T-helper 2 cell treated with Interferon-gamma antibody and Interleukin-4, amounts not matched to agents 100 ng/mL and 5 ng/mL, for 36 hours (primary cell): ENCODE data around the gene FAM72C. TPM values are rescaled to one million over a fixed set of nuclear protein-coding genes. Genes with fewer than 3 reads are reported as not detected.
"Not testable (repeated sequence)": the region's sequence is repeated elsewhere in the genome, so short reads cannot be mapped to it uniquely, and the experiment has no call there.

Experiments used
- intact Hi-C: fragments of 100-400 bp; cut with micrococcal nuclease; formaldehyde crosslinking; loops from one replicate; pipeline ENCODE4 v1.15.1; 2023
- total RNA-seq: library from RNA; stranded (reverse); gene quantifications from 2 replicates; pipeline ENCODE4 v1.2.3, GENCODE V29; 2022

The FAM72C gene
- 15.2 and 17.5 TPM in 2 replicates for total RNA-seq

DNA sequence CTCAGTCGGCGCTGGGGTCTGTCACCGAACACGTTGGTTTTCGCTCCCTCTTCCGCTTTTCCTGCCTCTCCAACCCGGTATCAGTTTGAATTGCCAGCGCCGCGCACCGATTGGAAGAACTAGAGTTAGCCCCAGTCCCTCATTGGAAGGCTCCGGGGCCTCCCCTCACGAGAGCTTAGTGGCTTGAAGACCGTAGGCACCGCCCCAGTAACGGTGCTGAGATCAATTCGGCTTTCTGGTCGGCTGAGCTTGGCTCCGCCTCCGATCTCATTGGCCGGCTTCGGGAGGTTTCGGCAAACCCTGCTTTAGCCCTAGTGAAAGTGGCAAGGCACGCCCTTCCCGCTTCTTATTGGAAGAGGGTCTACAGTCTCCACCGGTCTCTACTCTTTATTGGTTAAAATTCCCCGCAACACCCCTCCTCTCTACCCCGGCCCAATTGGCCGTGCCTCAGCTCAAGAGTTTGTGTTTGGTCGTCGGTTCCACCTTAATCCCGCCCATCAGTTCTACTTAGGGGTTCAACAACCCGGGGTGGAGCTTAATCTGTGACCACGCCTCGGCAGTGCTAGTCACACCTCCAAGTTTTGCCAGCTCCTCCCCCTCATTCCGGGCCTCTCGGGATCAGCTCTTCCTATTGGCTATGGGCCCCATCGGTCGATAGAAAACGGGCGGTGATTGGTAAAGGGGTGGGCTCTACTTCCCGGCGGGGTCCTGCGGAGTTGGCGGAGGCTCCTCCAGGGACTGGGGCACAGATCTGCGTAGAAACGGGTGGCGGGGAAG is at the start of gene FAM72C:
FAM72C (minus strand) TSS at position 63 of the 777 bp plus-strand sequence. CDS start 845 bp downstream, outside the sequence.
- intact Hi-C loops = not testable (repeated sequence)

- intact Hi-C loops = not testable (repeated sequence)
Observed at GRCh38 chr1:144020001-144020738, 48.4 kb upstream of the FAM72C start.

DNA sequence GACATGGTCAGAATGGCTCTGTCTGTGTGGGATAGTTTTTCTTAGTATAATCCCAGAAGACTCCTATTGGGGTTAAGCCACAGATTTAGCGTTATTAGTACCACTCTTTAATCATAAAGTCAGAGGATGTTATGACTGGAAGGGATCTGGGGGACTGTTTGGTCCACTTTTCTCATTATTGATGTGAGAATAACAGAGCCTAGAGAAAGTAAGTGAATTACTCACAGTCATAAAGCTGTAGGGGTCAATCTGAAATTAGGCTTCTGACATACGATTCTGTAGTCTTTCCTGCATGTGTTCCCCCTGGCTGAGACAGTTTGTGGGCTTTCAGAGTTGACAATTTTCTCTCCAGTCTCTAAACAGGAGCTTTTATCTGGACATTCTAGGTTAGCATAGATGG is 47.3 kb upstream of the FAM72C start:
- intact Hi-C loops = not testable (repeated sequence)

DNA sequence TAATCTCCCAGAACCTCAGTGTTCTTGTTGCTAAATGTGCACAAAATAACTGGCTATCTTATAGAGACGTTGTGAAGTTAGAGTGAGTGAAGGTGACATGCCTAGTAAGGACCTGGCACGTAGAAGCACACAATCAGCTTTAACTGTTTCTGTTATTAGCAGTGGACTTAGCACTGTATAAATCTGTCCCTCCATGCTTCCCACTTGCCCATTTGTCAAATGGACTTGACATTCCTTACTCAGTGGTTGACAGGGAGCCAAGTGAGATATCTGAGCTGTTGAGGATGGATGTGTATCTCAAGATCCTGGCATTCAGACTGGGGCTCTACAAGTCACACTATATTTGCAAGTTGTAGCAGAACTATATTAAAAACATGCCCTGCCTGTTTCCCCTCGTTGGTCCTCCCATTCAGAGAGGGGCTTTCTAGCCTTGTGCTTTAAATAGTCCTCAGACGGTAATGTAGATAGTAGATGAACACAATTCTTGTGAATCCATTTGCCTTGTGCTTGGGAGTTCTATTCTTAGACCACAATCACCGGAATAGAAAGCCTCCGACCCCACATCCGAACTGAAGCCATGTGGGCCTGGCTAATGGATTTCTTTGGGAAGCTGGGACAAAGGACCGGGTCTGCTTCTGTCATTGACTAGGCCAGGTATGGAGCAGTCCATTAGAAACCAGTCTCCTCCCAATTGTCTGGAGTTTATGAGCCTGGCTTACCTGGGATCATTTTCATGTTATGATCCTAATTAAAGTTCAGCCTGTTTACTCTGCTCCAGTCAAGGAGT is 43.6 kb upstream of the FAM72C start:
- intact Hi-C loops = not testable (repeated sequence)

DNA sequence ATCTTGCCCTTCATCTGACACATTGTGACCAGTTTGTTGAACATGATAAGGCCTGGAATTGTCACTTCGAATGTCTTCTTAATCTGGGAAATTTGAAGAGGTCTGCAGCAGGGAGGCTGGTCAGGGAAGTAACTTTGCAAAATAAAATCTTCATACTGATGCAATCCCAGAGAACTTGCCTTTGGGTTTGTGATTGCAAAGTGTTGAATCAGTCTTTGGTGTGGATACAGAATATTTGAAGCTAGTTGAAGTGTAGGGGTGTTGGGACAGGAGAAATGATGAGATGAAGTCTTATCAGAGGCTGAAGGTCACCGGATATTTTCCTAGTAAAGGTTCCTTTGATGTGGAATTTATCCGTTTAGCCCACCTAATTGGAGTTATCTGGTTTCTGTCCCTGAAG is 42.7 kb upstream of the FAM72C start:
- intact Hi-C loops = not testable (repeated sequence)

DNA sequence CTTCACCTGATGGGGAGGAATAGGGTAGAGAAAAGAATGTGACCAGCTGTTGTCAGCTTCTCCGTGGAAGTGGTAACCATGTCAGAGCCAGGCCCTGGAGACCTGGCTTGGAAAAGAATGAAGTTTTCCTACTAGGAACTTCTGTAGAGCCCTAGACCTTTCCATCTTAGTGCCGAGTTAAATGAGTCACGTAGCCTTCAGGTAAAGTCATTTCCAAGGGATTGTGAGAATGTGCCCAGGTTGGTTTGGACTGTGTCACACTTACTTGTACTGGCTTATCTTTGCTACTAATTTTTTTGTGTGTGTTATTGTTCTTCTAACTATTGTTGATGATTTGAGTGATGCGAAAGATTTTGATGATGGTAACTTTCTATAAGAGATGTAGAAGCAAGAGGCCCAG is 42.3 kb upstream of the FAM72C start:
- intact Hi-C loops = not testable (repeated sequence)

DNA sequence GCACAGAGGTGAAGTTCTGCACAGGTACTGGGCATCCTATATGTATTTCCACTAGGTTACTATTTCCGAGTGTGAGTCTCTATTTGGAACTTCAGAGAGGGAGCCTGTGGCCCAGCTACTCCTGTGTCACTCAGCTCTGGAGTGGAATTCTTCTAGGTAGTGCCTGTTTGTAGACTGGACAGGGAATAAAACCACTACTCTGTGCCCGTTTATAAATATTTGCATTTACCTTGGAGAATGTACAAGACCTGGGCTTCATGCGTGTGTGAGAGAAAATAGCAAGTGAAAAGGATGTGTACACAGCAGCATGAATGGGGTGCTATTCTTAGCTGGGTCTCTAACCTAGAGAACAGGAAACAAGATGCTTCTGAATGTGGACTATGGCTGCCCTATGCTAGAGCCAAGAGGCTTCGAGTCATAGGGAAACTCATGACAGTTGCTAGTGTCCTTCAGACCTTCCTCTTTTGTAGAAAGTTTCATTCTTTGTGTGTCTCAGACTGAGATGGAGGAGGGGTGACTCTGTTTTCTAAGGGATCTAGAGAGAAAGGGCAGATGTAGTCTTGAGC is 40.5 kb upstream of the FAM72C start:
- intact Hi-C loops = not testable (repeated sequence)

GRCh38 chr1:144009410-144009809 is 37.6 kb upstream of the FAM72C start:
- intact Hi-C loops = not testable (repeated sequence)

GRCh38 chr1:144004259-144004658 is 32.5 kb upstream of the FAM72C start:
- intact Hi-C loops = not testable (repeated sequence)

DNA sequence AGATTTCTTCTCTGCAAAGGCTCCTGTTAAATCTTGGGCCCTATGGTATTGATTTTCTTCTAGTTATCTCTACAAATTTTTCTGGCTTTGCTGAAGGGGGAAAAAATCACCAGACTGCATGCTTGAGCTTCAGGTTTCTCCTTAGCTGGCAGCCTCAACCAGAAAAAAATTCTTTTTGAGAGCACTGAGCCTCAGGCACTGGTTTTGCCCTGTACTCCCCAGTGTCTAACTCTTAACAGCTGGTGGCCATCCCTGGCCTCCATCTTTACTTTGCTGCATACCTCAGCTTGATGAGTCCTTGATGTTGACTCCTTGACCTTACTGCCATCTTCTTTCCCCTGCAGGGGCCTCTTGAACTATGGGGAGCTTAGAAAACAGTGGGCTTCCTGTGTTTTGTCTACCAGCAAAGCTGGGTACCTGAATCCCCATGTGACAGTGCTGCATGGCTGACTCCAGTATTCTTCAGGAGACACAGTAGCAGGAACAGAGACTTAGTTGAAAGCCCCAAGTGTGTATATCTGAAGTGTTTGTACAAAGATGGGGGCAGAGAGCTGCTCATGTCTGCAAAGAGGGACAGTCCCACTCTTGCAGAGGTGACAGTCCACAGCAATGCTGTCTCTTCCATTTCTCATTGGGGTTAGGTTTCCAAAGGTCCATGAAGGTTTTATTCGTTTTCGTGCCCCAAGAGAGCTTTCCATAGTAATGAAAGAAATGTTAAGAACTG is 31.7 kb upstream of the FAM72C start:
- intact Hi-C loops = not testable (repeated sequence)

- intact Hi-C loops = not testable (repeated sequence)
Observed at GRCh38 chr1:144002141-144002881, 30.5 kb upstream of the FAM72C start.

DNA sequence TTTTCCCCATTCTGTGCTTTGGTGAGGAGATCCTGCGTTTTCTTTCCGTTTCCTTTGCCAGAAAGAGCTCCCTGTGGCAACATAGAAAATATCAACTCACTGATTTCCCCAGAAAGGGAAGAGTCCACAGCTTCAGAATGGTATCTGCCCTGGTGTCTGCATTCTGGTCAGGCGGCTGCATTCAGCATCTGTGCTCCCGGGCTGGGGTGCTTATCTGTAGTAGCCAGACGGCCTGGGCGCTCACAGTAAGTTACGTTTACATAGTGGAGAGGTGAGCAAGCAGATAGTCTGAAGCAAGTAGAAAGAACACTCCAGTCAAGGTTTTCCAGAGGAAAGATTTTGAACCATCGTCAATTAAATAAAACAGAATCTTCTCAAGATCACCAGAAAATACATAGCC is 29.3 kb upstream of the FAM72C start:
- intact Hi-C loops = not testable (repeated sequence)

GRCh38 chr1:143996020-143996419 is 24.2 kb upstream of the FAM72C start:
- intact Hi-C loops = not testable (repeated sequence)

DNA sequence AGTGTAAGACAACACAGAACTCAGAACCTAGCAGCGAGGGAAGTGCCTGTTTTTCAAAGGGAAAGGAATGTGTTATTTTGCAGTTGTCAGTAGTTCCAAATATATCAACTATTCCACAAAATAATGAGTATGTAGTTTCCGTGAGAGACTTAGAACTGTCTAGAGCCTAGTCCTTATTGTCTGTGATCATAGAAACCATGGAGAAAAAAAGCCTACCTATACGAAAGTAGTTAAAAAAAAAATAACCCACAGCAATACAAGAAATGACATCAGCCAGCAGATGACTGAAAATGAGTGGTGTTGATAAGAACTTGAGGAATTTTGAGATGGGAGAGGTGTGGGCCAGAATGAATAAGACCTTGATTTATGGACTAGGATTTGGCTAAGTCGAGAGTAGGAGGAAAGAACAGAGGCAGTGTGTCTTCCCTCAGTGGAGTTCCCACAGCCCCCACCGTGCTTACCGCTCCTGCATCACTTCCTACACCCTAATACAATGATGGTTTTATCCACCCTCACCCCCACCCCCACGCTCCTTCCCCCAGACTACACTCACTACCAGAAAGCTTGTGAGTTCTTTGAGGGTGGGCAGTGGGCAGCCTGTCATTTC is 21.6 kb upstream of the FAM72C start:
- intact Hi-C loops = not testable (repeated sequence)

GRCh38 chr1:143990699-143991098 is 18.9 kb upstream of the FAM72C start:
- intact Hi-C loops = not testable (repeated sequence)

- intact Hi-C loops = not testable (repeated sequence)
Observed at GRCh38 chr1:143989719-143990118, 17.9 kb upstream of the FAM72C start.

DNA sequence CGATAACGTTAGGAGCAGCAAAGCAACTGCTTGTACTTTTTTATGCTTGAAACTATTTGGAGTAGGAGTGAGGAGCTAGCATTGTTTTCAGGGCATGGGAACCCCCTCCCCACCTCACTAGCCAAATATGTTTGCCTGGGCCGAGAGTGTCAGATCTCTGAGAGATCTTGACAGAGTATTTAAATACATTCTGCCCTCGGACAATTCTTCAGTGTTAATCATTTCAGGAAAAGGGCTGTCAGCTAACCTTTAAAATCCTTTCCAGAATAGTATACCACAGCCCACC is 17.6 kb upstream of the FAM72C start:
- intact Hi-C loops = not testable (repeated sequence)

DNA sequence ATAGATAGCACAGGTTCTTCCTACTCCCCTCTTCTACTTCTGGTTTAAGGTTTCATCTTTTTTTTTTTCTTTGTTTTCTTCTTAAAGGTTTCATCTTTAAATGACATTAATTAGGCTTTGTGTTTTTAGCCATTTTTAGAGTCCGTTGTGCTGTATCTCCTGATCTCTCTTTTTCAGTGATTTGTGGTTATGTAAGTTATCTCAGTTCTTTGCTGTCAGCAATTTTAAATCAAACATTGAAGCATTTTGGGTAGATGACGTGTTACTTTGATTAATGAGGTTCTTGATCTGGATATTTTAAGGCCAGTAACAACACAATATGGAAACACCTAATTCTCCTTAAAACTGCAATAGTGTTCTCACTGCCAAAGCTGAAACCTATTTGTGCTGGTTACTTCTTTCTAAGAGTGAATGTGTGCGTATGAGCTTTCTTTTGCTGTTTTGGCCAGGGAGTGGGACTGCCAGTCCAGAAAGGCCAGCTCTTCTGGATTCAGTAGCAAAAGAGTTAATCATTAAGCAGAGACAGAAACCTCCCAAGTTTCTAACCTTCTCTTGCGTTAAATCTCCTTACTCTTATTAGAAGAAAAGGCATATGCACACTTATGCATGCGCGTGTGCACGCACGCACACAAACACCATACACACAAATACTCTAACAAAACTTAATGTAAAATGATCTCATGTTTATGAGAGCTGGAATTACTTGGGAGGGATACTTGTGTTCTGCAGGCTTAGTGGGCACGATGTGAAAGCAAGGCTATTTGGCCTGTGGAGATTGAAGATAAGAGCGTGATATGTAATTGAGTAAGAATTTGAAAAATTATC is 17.0 kb upstream of the FAM72C start:
- intact Hi-C loops = not testable (repeated sequence)

GRCh38 chr1:143987868-143988267 is 16.1 kb upstream of the FAM72C start:
- intact Hi-C loops = not testable (repeated sequence)
